OCI-LY1 (cell line): Measurements from ENCODE around the gene ASPG.

Experiments used
- CTCF ChIP-seq: fragments of 200-600 bp; sonication (generic), shearing (Covaris generic); IDR thresholded peaks from 2 replicates; pipeline ENCODE4 v1.5.1; 2017; ENCODE audit warnings: mild to moderate bottlenecking, antibody characterized with exemption, low read length, moderate library complexity, mixed read lengths
- EZH2 ChIP-seq: fragments of 200-600 bp; sonication (generic), shearing (Covaris generic); IDR thresholded peaks from 2 replicates; pipeline ENCODE4 v1.8.0; 2017; ENCODE audit warnings: borderline replicate concordance, mixed run types, mild to moderate bottlenecking, antibody characterized with exemption, low read length, moderate library complexity, mixed read lengths

DNA sequence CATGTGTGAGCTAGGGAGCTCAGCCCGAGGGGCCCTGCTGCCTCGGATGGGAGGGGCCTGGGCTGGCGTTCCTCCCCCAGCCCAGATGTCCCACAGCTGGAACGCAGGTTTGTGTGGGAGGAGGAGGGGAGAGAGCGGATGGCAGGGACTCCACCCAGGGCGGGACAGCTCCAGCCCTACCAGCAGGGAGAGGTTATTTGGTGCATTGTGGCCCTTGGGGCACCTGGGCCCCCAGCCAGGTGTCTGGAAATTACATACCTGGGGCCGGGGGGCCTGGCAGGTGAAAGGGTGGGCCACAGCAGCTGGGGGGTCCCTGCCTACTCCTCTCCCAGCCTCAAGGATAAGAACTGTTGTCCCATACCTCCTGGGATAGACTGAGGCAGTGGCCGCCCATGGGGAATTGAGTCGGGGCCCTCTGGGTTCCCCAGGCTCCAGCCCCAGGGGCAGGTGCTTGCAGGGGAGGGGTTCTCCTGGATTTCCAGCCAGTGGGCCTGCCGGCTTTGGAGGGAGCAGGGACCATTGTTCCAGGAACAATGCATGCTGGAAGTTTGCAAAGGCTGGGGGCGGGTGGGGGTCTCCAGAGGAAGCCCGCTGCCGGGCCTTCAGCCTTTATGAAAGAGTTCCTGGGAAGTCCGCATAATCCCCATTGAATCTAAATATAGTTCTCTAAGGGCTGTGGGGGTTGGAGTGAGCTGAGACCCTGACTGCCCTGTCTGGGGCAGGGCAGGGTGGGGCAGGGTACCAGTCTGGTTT is 54.1 kb downstream of the ASPG start:
- TF ChIP-seq CTCF (no peak), EZH2 (no peak)
